ENCODE results near the gene UBE2I.

GRCh38 chr16:1330260-1330914 lies 21.0 kb downstream of the UBE2I start:
- TF ChIP-seq, protein P1, sequence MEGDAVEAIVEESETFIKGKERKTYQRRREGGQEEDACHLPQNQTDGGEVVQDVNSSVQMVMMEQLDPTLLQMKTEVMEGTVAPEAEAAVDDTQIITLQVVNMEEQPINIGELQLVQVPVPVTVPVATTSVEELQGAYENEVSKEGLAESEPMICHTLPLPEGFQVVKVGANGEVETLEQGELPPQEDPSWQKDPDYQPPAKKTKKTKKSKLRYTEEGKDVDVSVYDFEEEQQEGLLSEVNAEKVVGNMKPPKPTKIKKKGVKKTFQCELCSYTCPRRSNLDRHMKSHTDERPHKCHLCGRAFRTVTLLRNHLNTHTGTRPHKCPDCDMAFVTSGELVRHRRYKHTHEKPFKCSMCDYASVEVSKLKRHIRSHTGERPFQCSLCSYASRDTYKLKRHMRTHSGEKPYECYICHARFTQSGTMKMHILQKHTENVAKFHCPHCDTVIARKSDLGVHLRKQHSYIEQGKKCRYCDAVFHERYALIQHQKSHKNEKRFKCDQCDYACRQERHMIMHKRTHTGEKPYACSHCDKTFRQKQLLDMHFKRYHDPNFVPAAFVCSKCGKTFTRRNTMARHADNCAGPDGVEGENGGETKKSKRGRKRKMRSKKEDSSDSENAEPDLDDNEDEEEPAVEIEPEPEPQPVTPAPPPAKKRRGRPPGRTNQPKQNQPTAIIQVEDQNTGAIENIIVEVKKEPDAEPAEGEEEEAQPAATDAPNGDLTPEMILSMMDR (IDR thresholded peaks at IDR 0.05 in 4 of 5, conservative IDR thresholded peaks at IDR 0.05 in 1 of 5) = peak in 2 of 5 experiments; percentile 23 to 34
- no peak for TF ChIP-seq POLR2A (IDR thresholded peaks at IDR 0.05)
